Immature natural killer cell (primary cell): ENCODE measurements around the gene RGS6. TPM values are rescaled to one million over a fixed set of nuclear protein-coding genes. Genes with fewer than 3 reads are reported as not detected.

Source experiments
- DNase-seq, 3 donors: peaks; one replicate each; pipeline ENCODE4 v3.0.0; 2022; ENCODE audit warnings: mixed read lengths in 1 of 3
- H3K27ac Mint-ChIP-seq, 6 donors: one replicate each; pipeline ENCODE4 v1.8.0; 2020; ENCODE audit warnings: mixed read lengths in 6 of 6, mild to moderate bottlenecking in 5 of 6, inconsistent platforms in 4 of 6, moderate library complexity in 3 of 6
- H3K27me3 Mint-ChIP-seq, 3 donors: one replicate each; pipeline ENCODE4 v1.8.0; 2020 to 2021; ENCODE audit warnings: low read depth in 3 of 3, mild to moderate bottlenecking in 3 of 3, mixed read lengths in 3 of 3, moderate library complexity in 3 of 3, inconsistent platforms in 1 of 3
- H3K36me3 Mint-ChIP-seq, 3 donors: one replicate each; pipeline ENCODE4 v1.8.0; 2020; ENCODE audit warnings: mixed read lengths in 3 of 3, inconsistent platforms in 2 of 3, mild to moderate bottlenecking in 2 of 3
- H3K4me1 Mint-ChIP-seq, 2 donors: one replicate each; pipeline ENCODE4 v1.8.0; 2020; ENCODE audit warnings: inconsistent platforms in 2 of 2, mild to moderate bottlenecking in 2 of 2, mixed read lengths in 2 of 2, moderate library complexity in 1 of 2
- H3K4me3 Mint-ChIP-seq, 5 donors: one replicate each; pipeline ENCODE4 v1.8.0; 2020; ENCODE audit warnings: mild to moderate bottlenecking in 5 of 5, mixed read lengths in 5 of 5, inconsistent platforms in 3 of 5, moderate library complexity in 3 of 5
- H3K9me3 Mint-ChIP-seq, 6 donors: one replicate each; pipeline ENCODE4 v1.8.0; 2020; ENCODE audit warnings: mild to moderate bottlenecking in 6 of 6, mixed read lengths in 6 of 6, inconsistent platforms in 4 of 6, moderate library complexity in 3 of 6
- polyA plus RNA-seq, 3 donors: library from polyadenylated mRNA; unstranded; fragments of 300-500 nt; fragmentation: Illumina TruSeq; gene quantifications; one replicate each; pipeline ENCODE4 v1.2.3, GENCODE V29; 2021

The RGS6 gene
- polyA plus RNA-seq, 3 donors from 2014 or later = 0.34 to 0.37 TPM; not detected in 1

- Mint-ChIP-seq H3K4me1 (peaks cover 14 to 21% of the 10 kb centered on the region in 2 donors), H3K27me3 (peaks cover 6 to 18% (median 9%) of the 10 kb centered on the region in 3 donors), H3K27ac (no peak overlapping the region), H3K9me3 (no peaks in the 10 kb centered on the region), H3K4me3 (no peak overlapping the region), H3K36me3 (no peaks in the 10 kb centered on the region)
- no peak for DNase-seq
These were observed 580.7 kb downstream of the RGS6 start for GRCh38 chr14:72512925-72513324.

GRCh38 chr14:72513346-72513745 is 581.1 kb downstream of the RGS6 start:
- no peaks in the 10 kb centered on the region for H3K36me3 Mint-ChIP-seq
- H3K27me3 Mint-ChIP-seq = peaks cover 9 to 18% (median 9%) of the 10 kb centered on the region in 3 donors
- no peak overlapping the region for H3K27ac Mint-ChIP-seq
- H3K4me3 Mint-ChIP-seq = no peak overlapping the region
- H3K4me1 Mint-ChIP-seq = peaks cover 18 to 25% of the 10 kb centered on the region in 2 donors
- DNase-seq = no peak
- H3K9me3 Mint-ChIP-seq = no peaks in the 10 kb centered on the region

- Mint-ChIP-seq H3K9me3 (no peaks in the 10 kb centered on the region), H3K27ac (no peak overlapping the region), H3K4me3 (no peak overlapping the region), H3K36me3 (no peaks in the 10 kb centered on the region), H3K27me3 (peaks cover 9 to 18% (median 10%) of the 10 kb centered on the region in 3 donors), H3K4me1 (peaks cover 26 to 33% of the 10 kb centered on the region in 2 donors)
- DNase-seq = peak in 1 of 3 donors; percentile 25
These were observed 581.9 kb downstream of the RGS6 start for GRCh38 chr14:72513965-72514659.

GRCh38 chr14:72514660-72515025 is 582.4 kb downstream of the RGS6 start:
- peaks cover 5 to 15% (median 10%) of the 10 kb centered on the region in 3 donors for H3K27me3 Mint-ChIP-seq
- no peaks in the 10 kb centered on the region for H3K36me3 Mint-ChIP-seq
- no peak for DNase-seq
- H3K4me3 Mint-ChIP-seq = no peak overlapping the region
- peaks cover 31 to 38% of the 10 kb centered on the region in 2 donors for H3K4me1 Mint-ChIP-seq
- peaks cover 0 to 2% (median 0%) of the 10 kb centered on the region in 6 donors for H3K9me3 Mint-ChIP-seq
- H3K27ac Mint-ChIP-seq = no peak overlapping the region

GRCh38 chr14:72515779-72516770 is 583.8 kb downstream of the RGS6 start:
- H3K4me1 Mint-ChIP-seq = peaks cover 43 to 52% of the 10 kb centered on the region in 2 donors
- no peak overlapping the region for H3K27ac Mint-ChIP-seq
- no peaks in the 10 kb centered on the region for H3K36me3 Mint-ChIP-seq
- H3K9me3 Mint-ChIP-seq = peaks cover 0 to 3% (median 0%) of the 10 kb centered on the region in 6 donors
- H3K27me3 Mint-ChIP-seq = peaks cover 5 to 12% (median 10%) of the 10 kb centered on the region in 3 donors
- no peak for DNase-seq
- peak overlapping the region in 1 of 5 donors; percentile 56 for H3K4me3 Mint-ChIP-seq

- H3K27me3 Mint-ChIP-seq = peaks cover 5 to 12% (median 11%) of the 10 kb centered on the region in 3 donors
- peak overlapping the region; percentile 36 to 79 (median 40) for H3K4me3 Mint-ChIP-seq
- DNase-seq = peak; percentile 62 to 78 (median 75)
- peaks cover 0 to 5% (median 0%) of the 10 kb centered on the region in 6 donors for H3K9me3 Mint-ChIP-seq
- H3K36me3 Mint-ChIP-seq = peaks cover 0 to 2% (median 1%) of the 10 kb centered on the region in 3 donors
- peak overlapping the region in 2 of 6 donors; percentile 9 to 57 for H3K27ac Mint-ChIP-seq
- H3K4me1 Mint-ChIP-seq = peaks cover 53 to 63% of the 10 kb centered on the region in 2 donors
These were observed 584.9 kb downstream of the RGS6 start for GRCh38 chr14:72516936-72517700.

- H3K9me3 Mint-ChIP-seq = peaks cover 0 to 5% (median 0%) of the 10 kb centered on the region in 6 donors
- no peak for DNase-seq
- no peak overlapping the region for H3K27ac Mint-ChIP-seq
- H3K36me3 Mint-ChIP-seq = peaks cover 0 to 4% (median 3%) of the 10 kb centered on the region in 3 donors
- H3K27me3 Mint-ChIP-seq = peaks cover 5 to 12% (median 11%) of the 10 kb centered on the region in 3 donors
- peak overlapping the region; percentile 21 to 79 (median 41) for H3K4me3 Mint-ChIP-seq
- H3K4me1 Mint-ChIP-seq = peaks cover 58 to 69% of the 10 kb centered on the region in 2 donors
These were observed 585.5 kb downstream of the RGS6 start for GRCh38 chr14:72517736-72518135.

GRCh38 chr14:72518809-72519377 is 586.7 kb downstream of the RGS6 start:
- peak overlapping the region; percentile 23 to 85 (median 77) for H3K4me3 Mint-ChIP-seq
- H3K9me3 Mint-ChIP-seq = peaks cover 0 to 5% (median 0%) of the 10 kb centered on the region in 6 donors
- DNase-seq = peak; percentile 60 to 66 (median 64)
- peaks cover 0 to 4% (median 3%) of the 10 kb centered on the region in 3 donors for H3K36me3 Mint-ChIP-seq
- peaks cover 5 to 11% (median 6%) of the 10 kb centered on the region in 3 donors for H3K27me3 Mint-ChIP-seq
- peaks cover 66 to 77% of the 10 kb centered on the region in 2 donors for H3K4me1 Mint-ChIP-seq
- H3K27ac Mint-ChIP-seq = peak overlapping the region; percentile 73 to 89 (median 80)

- Mint-ChIP-seq H3K27ac (peak overlapping the region in 3 of 6 donors; percentile 78 to 89 (median 88)), H3K27me3 (peaks cover 5 to 11% (median 5%) of the 10 kb centered on the region in 3 donors), H3K36me3 (peaks cover 0 to 4% (median 3%) of the 10 kb centered on the region in 3 donors), H3K9me3 (peaks cover 0 to 5% (median 0%) of the 10 kb centered on the region in 6 donors), H3K4me1 (peaks cover 73 to 83% of the 10 kb centered on the region in 2 donors), H3K4me3 (peak overlapping the region; percentile 23 to 85 (median 77))
- peak in 1 of 3 donors; percentile 22 for DNase-seq
These were observed 587.3 kb downstream of the RGS6 start for GRCh38 chr14:72519543-72519942.

- Mint-ChIP-seq H3K4me3 (peak overlapping the region in 1 of 5 donors; percentile 22), H3K9me3 (peaks cover 0 to 5% (median 0%) of the 10 kb centered on the region in 6 donors), H3K27ac (no peak overlapping the region), H3K27me3 (peaks cover 5 to 11% (median 7%) of the 10 kb centered on the region in 3 donors), H3K36me3 (peaks cover 0 to 4% (median 3%) of the 10 kb centered on the region in 3 donors), H3K4me1 (peaks cover 86 to 97% of the 10 kb centered on the region in 2 donors)
- no peak for DNase-seq
These were observed 588.8 kb downstream of the RGS6 start for GRCh38 chr14:72521045-72521444.

- H3K4me3 Mint-ChIP-seq = peak overlapping the region in 4 of 5 donors; percentile 10 to 73 (median 34)
- H3K36me3 Mint-ChIP-seq = peaks cover 0 to 4% (median 3%) of the 10 kb centered on the region in 3 donors
- peaks cover 0 to 5% (median 0%) of the 10 kb centered on the region in 6 donors for H3K9me3 Mint-ChIP-seq
- DNase-seq = no peak
- peaks cover 80 to 93% of the 10 kb centered on the region in 2 donors for H3K4me1 Mint-ChIP-seq
- peaks cover 1 to 11% (median 9%) of the 10 kb centered on the region in 3 donors for H3K27me3 Mint-ChIP-seq
- H3K27ac Mint-ChIP-seq = no peak overlapping the region
These were observed 589.9 kb downstream of the RGS6 start for GRCh38 chr14:72521968-72522741.

GRCh38 chr14:72522847-72523246 is 590.6 kb downstream of the RGS6 start:
- no peak overlapping the region for H3K27ac Mint-ChIP-seq
- H3K9me3 Mint-ChIP-seq = peaks cover 0 to 5% (median 0%) of the 10 kb centered on the region in 6 donors
- H3K4me3 Mint-ChIP-seq = no peak overlapping the region
- DNase-seq = no peak
- peaks cover 1 to 10% (median 7%) of the 10 kb centered on the region in 3 donors for H3K27me3 Mint-ChIP-seq
- H3K36me3 Mint-ChIP-seq = peaks cover 0 to 4% (median 3%) of the 10 kb centered on the region in 3 donors
- H3K4me1 Mint-ChIP-seq = peaks cover 76 to 87% of the 10 kb centered on the region in 2 donors
